ENCODE measurements around the gene TRIM8.

Gene TRIM8

DNA sequence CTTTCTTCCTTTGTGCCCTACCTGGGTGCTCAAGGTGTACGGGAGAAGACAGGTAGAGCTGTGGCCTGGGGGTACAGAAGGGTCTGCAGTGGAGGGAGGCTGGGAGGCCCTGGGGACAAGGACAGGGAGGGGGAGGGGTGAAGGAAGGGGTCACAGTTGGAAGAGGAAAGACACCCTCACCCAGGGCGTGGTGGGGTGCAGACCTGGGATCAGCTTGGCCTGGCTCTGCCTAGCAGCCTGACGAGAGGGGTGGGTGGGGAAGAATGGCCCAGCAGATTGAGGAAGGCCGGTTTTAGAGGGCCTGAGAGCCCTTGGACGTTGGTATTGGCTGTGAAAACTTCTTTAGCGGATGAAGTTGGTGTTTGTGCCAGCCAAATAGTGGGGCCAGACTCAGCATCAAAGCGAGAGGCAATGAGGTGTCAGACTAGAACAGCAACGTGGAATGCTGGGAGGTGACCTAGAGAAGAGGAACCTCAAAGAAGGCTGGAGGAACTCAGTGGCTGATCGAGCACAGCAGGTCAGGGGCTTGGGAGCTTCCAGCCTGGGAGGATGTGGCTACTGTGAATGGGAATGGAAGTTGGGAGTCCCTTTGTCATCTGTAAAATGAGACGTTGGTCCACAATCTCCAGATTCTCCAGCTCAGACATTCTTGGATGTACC, 18.1 kb upstream of the TRIM8 start:
- H2AFZ ChIP-seq (ENCODE audit: low read length) = no peak overlapping the region

DNA sequence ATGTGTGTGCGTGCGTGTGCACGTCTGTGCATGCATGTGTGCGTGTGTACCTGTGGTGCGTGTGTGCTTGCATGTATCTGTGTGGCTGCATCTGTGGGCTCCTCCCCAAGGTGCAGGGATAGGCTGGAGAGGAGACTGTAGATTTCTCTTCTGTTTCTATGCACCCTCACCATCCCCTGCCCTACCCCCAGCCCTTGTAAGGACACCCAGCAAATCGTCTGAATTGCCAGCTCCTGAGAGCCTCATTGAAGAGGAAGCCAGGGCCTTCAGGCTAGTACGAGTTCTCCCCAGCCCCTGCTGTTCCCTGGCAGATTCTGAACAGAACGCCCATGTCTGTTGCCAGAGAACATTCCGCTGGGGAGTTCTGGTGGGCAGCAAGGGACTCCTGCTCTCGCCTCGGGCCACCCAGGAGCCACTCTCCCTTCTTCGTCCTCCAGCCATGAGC, 17.0 kb upstream of the TRIM8 start:
- no peaks in the 10 kb centered on the region for H3F3A ChIP-seq (ENCODE audit: low read depth)
- H3K4me3 ChIP-seq (ENCODE audit: low read length, poor library complexity, severe bottlenecking) = no peak overlapping the region
- H3K9me2 ChIP-seq (replicated peaks; ENCODE audit: low read depth, low read length) = no peaks in the 10 kb centered on the region
- no peak overlapping the region for H3K9ac ChIP-seq (ENCODE audit: low read depth, low read length, poor library complexity, severe bottlenecking)
- TF ChIP-seq EZH2phosphoT487 (IDR thresholded peaks at IDR 0.05; ENCODE audit: borderline replicate concordance) = no peak
- TF ChIP-seq, protein P1, sequence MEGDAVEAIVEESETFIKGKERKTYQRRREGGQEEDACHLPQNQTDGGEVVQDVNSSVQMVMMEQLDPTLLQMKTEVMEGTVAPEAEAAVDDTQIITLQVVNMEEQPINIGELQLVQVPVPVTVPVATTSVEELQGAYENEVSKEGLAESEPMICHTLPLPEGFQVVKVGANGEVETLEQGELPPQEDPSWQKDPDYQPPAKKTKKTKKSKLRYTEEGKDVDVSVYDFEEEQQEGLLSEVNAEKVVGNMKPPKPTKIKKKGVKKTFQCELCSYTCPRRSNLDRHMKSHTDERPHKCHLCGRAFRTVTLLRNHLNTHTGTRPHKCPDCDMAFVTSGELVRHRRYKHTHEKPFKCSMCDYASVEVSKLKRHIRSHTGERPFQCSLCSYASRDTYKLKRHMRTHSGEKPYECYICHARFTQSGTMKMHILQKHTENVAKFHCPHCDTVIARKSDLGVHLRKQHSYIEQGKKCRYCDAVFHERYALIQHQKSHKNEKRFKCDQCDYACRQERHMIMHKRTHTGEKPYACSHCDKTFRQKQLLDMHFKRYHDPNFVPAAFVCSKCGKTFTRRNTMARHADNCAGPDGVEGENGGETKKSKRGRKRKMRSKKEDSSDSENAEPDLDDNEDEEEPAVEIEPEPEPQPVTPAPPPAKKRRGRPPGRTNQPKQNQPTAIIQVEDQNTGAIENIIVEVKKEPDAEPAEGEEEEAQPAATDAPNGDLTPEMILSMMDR (conservative IDR thresholded peaks at IDR 0.05; ENCODE audit: low read length) = no peak
- no peak overlapping the region for H2AFZ ChIP-seq (ENCODE audit: low read length)
- no peaks in the 10 kb centered on the region for H3K27me3 ChIP-seq (ENCODE audit: insufficient read depth, low read length, poor library complexity, severe bottlenecking)
- no peaks in the 10 kb centered on the region for H4K20me1 ChIP-seq (ENCODE audit: insufficient read depth, low read length, poor library complexity, severe bottlenecking)
- H3K36me3 ChIP-seq (ENCODE audit: insufficient read depth, low read length) = peaks cover 6% of the 10 kb centered on the region; the same call in 1 of the 2 replicates
- H3K4me1 ChIP-seq (ENCODE audit: insufficient read depth, low read length, poor library complexity, severe bottlenecking) = peaks cover 20% of the 10 kb centered on the region
- no peak overlapping the region for H3K4me2 ChIP-seq (ENCODE audit: low read depth, low read length, poor library complexity, severe bottlenecking)
- no peaks in the 10 kb centered on the region for H3K9me3 ChIP-seq (ENCODE audit: insufficient read depth, low read depth, low read length)
- H3K79me2 ChIP-seq (ENCODE audit: insufficient read depth, low read length) = no peaks in the 10 kb centered on the region

More for the DNA sequence above, 18.1 kb upstream of the TRIM8 start:
- H3K9me3 ChIP-seq (ENCODE audit: insufficient read depth, low read depth, low read length) = no peaks in the 10 kb centered on the region
- TF ChIP-seq, protein P1 (conservative IDR thresholded peaks at IDR 0.05; ENCODE audit: low read length) = no peak
- TF ChIP-seq EZH2phosphoT487 (IDR thresholded peaks at IDR 0.05; ENCODE audit: borderline replicate concordance) = no peak
- no peaks in the 10 kb centered on the region for H3K79me2 ChIP-seq (ENCODE audit: insufficient read depth, low read length)
- no peaks in the 10 kb centered on the region for H3K9me2 ChIP-seq (replicated peaks; ENCODE audit: low read depth, low read length)
- H3K36me3 ChIP-seq (ENCODE audit: insufficient read depth, low read length) = peaks cover 6% of the 10 kb centered on the region; the same call in 1 of the 2 replicates
- H3K27me3 ChIP-seq (ENCODE audit: insufficient read depth, low read length, poor library complexity, severe bottlenecking) = no peaks in the 10 kb centered on the region
- no peaks in the 10 kb centered on the region for H4K20me1 ChIP-seq (ENCODE audit: insufficient read depth, low read length, poor library complexity, severe bottlenecking)
- peaks cover 18% of the 10 kb centered on the region for H3K4me1 ChIP-seq (ENCODE audit: insufficient read depth, low read length, poor library complexity, severe bottlenecking)
- H3K9ac ChIP-seq (ENCODE audit: low read depth, low read length, poor library complexity, severe bottlenecking) = no peak overlapping the region
- H3K4me2 ChIP-seq (ENCODE audit: low read depth, low read length, poor library complexity, severe bottlenecking) = no peak overlapping the region
- H3F3A ChIP-seq (ENCODE audit: low read depth) = no peaks in the 10 kb centered on the region
- no peak overlapping the region for H3K4me3 ChIP-seq (ENCODE audit: low read length, poor library complexity, severe bottlenecking)

DNA sequence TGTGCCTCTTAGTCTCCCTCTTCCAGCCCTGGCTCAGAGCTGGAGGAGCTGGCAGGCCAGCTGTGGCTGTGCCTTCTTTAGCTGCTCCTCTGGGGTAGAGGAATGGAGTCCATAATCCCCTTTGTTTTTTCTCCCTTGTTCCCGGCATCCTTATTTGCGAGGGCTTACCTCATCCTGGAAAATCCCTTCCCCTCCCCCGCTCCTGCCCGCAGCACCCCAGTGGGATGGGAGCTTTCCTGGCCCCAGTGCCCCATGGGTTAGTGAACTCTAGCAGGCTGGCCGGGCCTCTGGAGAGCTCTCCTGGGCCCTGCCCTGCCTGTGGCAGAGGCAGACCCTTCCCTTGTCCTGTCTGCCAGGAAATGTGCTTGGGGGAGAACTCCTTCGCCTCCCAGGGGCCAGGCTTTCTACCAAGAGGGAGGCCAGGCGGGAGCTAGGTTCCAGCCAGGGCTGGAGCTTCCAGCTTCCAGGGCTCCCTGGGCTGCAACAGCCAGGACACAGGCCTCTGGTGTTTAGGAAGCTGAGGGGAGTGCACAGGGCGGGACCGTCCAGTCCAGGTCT, 16.5 kb upstream of the TRIM8 start:
- Histone ChIP-seq H3K4me2 (ENCODE audit: low read depth, low read length, poor library complexity, severe bottlenecking) (no peak overlapping the region), H3K4me3 (ENCODE audit: low read length, poor library complexity, severe bottlenecking) (no peak overlapping the region), H3K9ac (ENCODE audit: low read depth, low read length, poor library complexity, severe bottlenecking) (no peak overlapping the region), H3K9me3 (ENCODE audit: insufficient read depth, low read depth, low read length) (no peaks in the 10 kb centered on the region), H3K9me2 (replicated peaks; ENCODE audit: low read depth, low read length) (no peaks in the 10 kb centered on the region), H3F3A (ENCODE audit: low read depth) (no peaks in the 10 kb centered on the region), H3K36me3 (ENCODE audit: insufficient read depth, low read length) (peaks cover 6% of the 10 kb centered on the region; the same call in 1 of the 2 replicates), H2AFZ (ENCODE audit: low read length) (no peak overlapping the region), H4K20me1 (ENCODE audit: insufficient read depth, low read length, poor library complexity, severe bottlenecking) (no peaks in the 10 kb centered on the region), H3K4me1 (ENCODE audit: insufficient read depth, low read length, poor library complexity, severe bottlenecking) (peaks cover 25% of the 10 kb centered on the region), H3K27me3 (ENCODE audit: insufficient read depth, low read length, poor library complexity, severe bottlenecking) (no peaks in the 10 kb centered on the region), H3K79me2 (ENCODE audit: insufficient read depth, low read length) (no peaks in the 10 kb centered on the region)
- TF ChIP-seq, protein P1 (conservative IDR thresholded peaks at IDR 0.05; ENCODE audit: low read length) = no peak
- no peak for TF ChIP-seq EZH2phosphoT487 (IDR thresholded peaks at IDR 0.05; ENCODE audit: borderline replicate concordance)

All from Loucy (cell line).